Measurements from ENCODE around the gene TAS2R41.

The TAS2R41 gene

DNA sequence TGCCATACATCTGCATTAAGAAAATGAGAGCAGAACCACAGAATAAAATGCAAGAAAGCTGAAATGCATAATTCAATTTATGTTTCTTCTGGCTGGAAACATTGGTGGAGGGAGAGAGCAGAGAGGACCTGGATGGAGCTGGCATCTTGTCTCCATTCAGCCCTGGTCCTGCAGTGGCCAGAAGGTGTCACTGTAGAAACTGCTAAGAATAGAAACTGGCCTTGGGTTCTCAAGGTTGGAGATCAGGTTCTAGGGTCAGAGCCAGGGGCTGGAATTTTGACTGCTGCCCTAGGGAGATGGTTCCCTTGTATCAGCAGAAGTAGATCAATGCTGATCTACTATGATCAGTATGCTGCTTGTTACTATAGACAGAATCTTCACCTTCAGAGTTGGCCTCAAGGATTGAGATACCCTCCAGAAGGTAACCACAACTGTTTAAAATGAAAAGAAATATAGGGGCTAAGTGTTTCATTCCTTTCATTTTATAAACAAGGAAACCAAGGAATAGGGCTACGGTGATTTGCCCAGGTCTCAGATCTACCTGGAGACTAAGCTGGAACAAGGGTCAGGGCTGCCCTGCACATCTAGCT is 13.1 kb downstream of the TAS2R41 start:
- DNase-seq (ENCODE audit: low read depth in 2 of 2), result peak; percentile 49 to 60
- TF ChIP-seq CTCF (IDR thresholded peaks at IDR 0.05; ENCODE audit: low read depth, low read length), result peak; percentile 87
- no peak overlapping the region for H3K4me3 ChIP-seq (replicated peaks in 1 of 2; ENCODE audit: low read depth in 2 of 2, low read length in 2 of 2)

GRCh38 chr7:143492043-143492471 is 14.4 kb downstream of the TAS2R41 start:
- no peak for TF ChIP-seq CTCF (IDR thresholded peaks at IDR 0.05; ENCODE audit: low read depth, low read length)
- no peak overlapping the region for H3K4me3 ChIP-seq (replicated peaks in 1 of 2; ENCODE audit: low read depth in 2 of 2, low read length in 2 of 2)
- peak; percentile 48 to 81 for DNase-seq (ENCODE audit: low read depth in 2 of 2)

- DNase-seq (ENCODE audit: low read depth in 2 of 2), result peak; percentile 13 to 50
- no peak for TF ChIP-seq CTCF (IDR thresholded peaks at IDR 0.05; ENCODE audit: low read depth, low read length)
- H3K4me3 ChIP-seq (replicated peaks in 1 of 2; ENCODE audit: low read depth in 2 of 2, low read length in 2 of 2), result no peak overlapping the region
Observed at GRCh38 chr7:143492799-143493739, 15.4 kb downstream of the TAS2R41 start.

DNA sequence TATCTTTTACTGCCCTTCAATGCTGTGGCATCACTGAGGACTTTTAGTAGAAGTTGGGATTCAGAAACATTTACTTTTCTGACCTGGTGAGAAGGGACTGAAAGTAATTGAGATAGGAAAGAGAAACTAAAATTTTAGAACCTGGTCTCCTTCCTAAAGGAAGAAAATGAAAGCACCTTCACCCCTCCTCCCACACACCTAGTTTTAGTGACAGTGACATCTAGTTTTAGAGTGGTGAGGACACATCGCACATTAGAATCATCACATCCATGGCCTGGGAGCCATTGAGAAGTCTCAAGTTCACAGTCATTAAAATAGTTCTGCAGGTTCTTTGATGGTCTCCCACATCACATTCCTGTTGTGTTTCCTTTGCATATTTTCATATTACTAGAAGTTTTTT is 16.1 kb downstream of the TAS2R41 start:
- no peak for DNase-seq (ENCODE audit: low read depth in 2 of 2)
- no peak for TF ChIP-seq CTCF (IDR thresholded peaks at IDR 0.05; ENCODE audit: low read depth, low read length)
- no peak overlapping the region for H3K4me3 ChIP-seq (replicated peaks in 1 of 2; ENCODE audit: low read depth in 2 of 2, low read length in 2 of 2)

- H3K4me3 ChIP-seq (replicated peaks in 1 of 2; ENCODE audit: low read depth in 2 of 2, low read length in 2 of 2), result no peak overlapping the region
- DNase-seq (ENCODE audit: low read depth in 2 of 2), result peak; percentile 5 to 28
- TF ChIP-seq CTCF (IDR thresholded peaks at IDR 0.05; ENCODE audit: low read depth, low read length), result peak; percentile 14
Observed at GRCh38 chr7:143494622-143495021, 16.9 kb downstream of the TAS2R41 start.

GRCh38 chr7:143495851-143496250 is 18.2 kb downstream of the TAS2R41 start:
- TF ChIP-seq CTCF (IDR thresholded peaks at IDR 0.05; ENCODE audit: low read depth, low read length), result no peak
- peak in 1 of 2 donors; percentile 36 for DNase-seq (ENCODE audit: low read depth in 2 of 2)

More at GRCh38 chr7:143495851-143496250, 18.2 kb downstream of the TAS2R41 start:
- no peak overlapping the region for H3K4me3 ChIP-seq (replicated peaks in 1 of 2; ENCODE audit: low read depth in 2 of 2, low read length in 2 of 2)
